GM23338 (cell line): ENCODE measurements around the gene LRRC34. TPM values are rescaled to one million over a fixed set of nuclear protein-coding genes. Genes with fewer than 3 reads are reported as not detected.

Experiments used
- ATAC-seq: fragments of 200-7000 bp; cut with Tn5 transposase; 3 replicates; pipeline ENCODE4 v1.9.1; 2020
- DNase-seq: peaks from one replicate; pipeline ENCODE4 v3.0.0-alpha.2; 2015; ENCODE audit warnings: low spot score
- H2AFZ ChIP-seq: fragments of 200-600 bp; sonication (generic); 2 replicates; pipeline ENCODE4 v1.8.0; 2016; ENCODE audit warnings: antibody characterized with exemption, mild to moderate bottlenecking, moderate library complexity
- H3F3A ChIP-seq: fragments of 200-600 bp; sonication (generic); replicated peaks from 2 replicates; pipeline ENCODE4 v1.8.0; 2017; ENCODE audit warnings: antibody characterized with exemption, mixed run types, low read depth
- H3K27ac ChIP-seq: fragments of 200-600 bp; sonication (generic); 2 replicates; pipeline ENCODE4 v1.6.1; 2016; ENCODE audit warnings: low read depth
- H3K27me3 ChIP-seq: fragments of 200-600 bp; sonication (generic); 2 replicates; pipeline ENCODE4 v1.8.0; 2016; ENCODE audit warnings: mild to moderate bottlenecking, mixed run types, moderate library complexity; ENCODE audit not compliant: insufficient read depth
- H3K36me3 ChIP-seq: fragments of 200-600 bp; sonication (generic); 2 replicates; pipeline ENCODE4 v1.8.0; 2016; ENCODE audit warnings: mild to moderate bottlenecking; ENCODE audit not compliant: insufficient read depth
- H3K4me1 ChIP-seq: fragments of 200-600 bp; sonication (generic); 2 replicates; pipeline ENCODE4 v1.8.0; 2016; ENCODE audit warnings: mild to moderate bottlenecking, moderate library complexity; ENCODE audit not compliant: insufficient read depth
- H3K4me2 ChIP-seq: fragments of 200-600 bp; sonication (generic); 2 replicates; pipeline ENCODE4 v1.7.1; 2017; ENCODE audit warnings: mixed run types
- H3K4me3 ChIP-seq: fragments of 200-600 bp; sonication (generic); 2 replicates; pipeline ENCODE4 v1.6.1; 2016; ENCODE audit warnings: mixed run types
- H3K79me2 ChIP-seq: fragments of 200-600 bp; sonication (generic); replicated peaks from 2 replicates; pipeline ENCODE4 v1.8.0; 2017; ENCODE audit warnings: mild to moderate bottlenecking; ENCODE audit not compliant: insufficient read depth
- H3K9me2 ChIP-seq: fragments of 200-600 bp; sonication (generic); 2 replicates; pipeline ENCODE4 v1.8.0; 2017; ENCODE audit not compliant: insufficient read depth
- H4K20me1 ChIP-seq: fragments of 200-600 bp; sonication (generic); replicated peaks from 2 replicates; pipeline ENCODE4 v1.8.0; 2017; ENCODE audit warnings: mild to moderate bottlenecking; ENCODE audit not compliant: insufficient read depth
- H3K27ac Mint-ChIP-seq: 2 replicates; pipeline ENCODE4 v1.8.0; 2020; ENCODE audit warnings: inconsistent platforms, mild to moderate bottlenecking, moderate library complexity, mixed read lengths
- H3K27me3 Mint-ChIP-seq: 3 replicates; pipeline ENCODE4 v1.8.0; 2022; ENCODE audit warnings: low read depth, mild to moderate bottlenecking, moderate library complexity, mixed read lengths, inconsistent platforms; ENCODE audit not compliant: insufficient read depth, poor library complexity
- H3K36me3 Mint-ChIP-seq: 3 replicates; pipeline ENCODE4 v1.8.0; 2021; ENCODE audit warnings: low read depth, mild to moderate bottlenecking, inconsistent platforms, moderate library complexity, mixed read lengths
- H3K4me1 Mint-ChIP-seq: 3 replicates; pipeline ENCODE4 v1.8.0; 2020; ENCODE audit warnings: mild to moderate bottlenecking, inconsistent platforms, mixed read lengths
- H3K4me3 Mint-ChIP-seq: 3 replicates; pipeline ENCODE4 v1.8.0; 2021; ENCODE audit warnings: moderate library complexity, mild to moderate bottlenecking, inconsistent platforms, mixed read lengths
- H3K9me3 Mint-ChIP-seq: 3 replicates; pipeline ENCODE4 v1.8.0; 2020; ENCODE audit warnings: moderate library complexity, mild to moderate bottlenecking, inconsistent platforms, mixed read lengths
- CREB1 ChIP-seq: fragments of 250-450 bp; sonication (Bioruptor Pico); IDR thresholded peaks from 2 replicates; pipeline ENCODE4 v1.5.0; 2020; ENCODE audit warnings: low read depth, mild to moderate bottlenecking, moderate library complexity
- CTCF ChIP-seq, 2 experiments: fragments of 200-600 bp in 1 of 2; sonication (generic) in 1 of 2; conservative IDR thresholded peaks; 2 replicates each; pipeline versions ENCODE4 v1.5.1 to v1.6.1; 2016 to 2017; ENCODE audit warnings: antibody characterized with exemption in 2 of 2, low read depth in 2 of 2, mild to moderate bottlenecking in 2 of 2, moderate library complexity in 1 of 2
- ETS1 ChIP-seq: IDR thresholded peaks from 2 replicates; pipeline ENCODE4 v1.6.1; 2016; ENCODE audit warnings: antibody characterized with exemption
- EZH2 ChIP-seq: fragments of 200-600 bp; sonication (generic); IDR thresholded peaks from one replicate; pipeline ENCODE4 v1.8.0; 2017; ENCODE audit warnings: antibody characterized with exemption, mild to moderate bottlenecking, low read depth; ENCODE audit not compliant: unreplicated experiment
- JUNB ChIP-seq: IDR thresholded peaks from one replicate; pipeline ENCODE4 v1.6.1; 2016; ENCODE audit warnings: antibody characterized with exemption; ENCODE audit not compliant: unreplicated experiment
- NANOG ChIP-seq: IDR thresholded peaks from 2 replicates; pipeline ENCODE4 v1.6.1; 2016; ENCODE audit warnings: antibody characterized with exemption, borderline replicate concordance
- REST ChIP-seq: IDR thresholded peaks from one replicate; pipeline ENCODE4 v1.6.1; 2018; ENCODE audit warnings: antibody characterized with exemption; ENCODE audit not compliant: unreplicated experiment
- ZNF114 ChIP-seq: fragments of 250-450 bp; sonication (Bioruptor Pico); IDR thresholded peaks from 2 replicates; pipeline ENCODE4 v1.5.0; 2020; ENCODE audit warnings: mild to moderate bottlenecking, moderate library complexity
- ZNF462 ChIP-seq: fragments of 250-450 bp; sonication (Bioruptor Pico); IDR thresholded peaks from 2 replicates; pipeline ENCODE4 v1.5.0; 2020; ENCODE audit warnings: mild to moderate bottlenecking, moderate library complexity
- polyA plus RNA-seq: library from polyadenylated mRNA; unstranded; fragments of >200 nt; fragmentation: Nextera tagmentation; extraction: Ambion mirVana; gene quantifications from 2 replicates; pipeline ENCODE4 v1.2.1, GENCODE V29; 2016
- total RNA-seq: library from RNA; depleted of rRNA; stranded (reverse); fragments of >200 nt; shearing (Covaris generic); gene quantifications from 2 replicates; pipeline ENCODE4 v1.2.3, GENCODE V29; 2014

LRRC34 gene
- total and polyA plus RNA-seq, 2 experiments from 2014 or later = 9.1 to 15.7 TPM

- no peaks in the 10 kb centered on the region; the same call in 2 of the 3 replicates for H3K9me3 Mint-ChIP-seq
- no peak; the same call in 2 of the 3 replicates for ATAC-seq
These were observed 33.9 kb upstream of the LRRC34 start for GRCh38 chr3:169846458-169847193.

More at GRCh38 chr3:169846458-169847193, 33.9 kb upstream of the LRRC34 start:
- TF ChIP-seq ZNF462 (CRISPR knock-in tag) = no peak
- TF ChIP-seq JUNB = no peak
- no peak for TF ChIP-seq EZH2
- TF ChIP-seq CREB1 (CRISPR knock-in tag) = no peak
- TF ChIP-seq CTCF (conservative IDR thresholded peaks at IDR 0.05; ENCODE audit: low read depth in 2 of 2) = no peak
- no peak for TF ChIP-seq NANOG
- no peak for TF ChIP-seq ZNF114 (CRISPR knock-in tag)
- TF ChIP-seq ETS1 = no peak
- no peak for TF ChIP-seq REST
- Histone ChIP-seq H3K9me2 (no peaks in the 10 kb centered on the region), H4K20me1 (no peaks in the 10 kb centered on the region), H3K79me2 (no peaks in the 10 kb centered on the region), H3K4me2 (no peak overlapping the region), H3K36me3 (no peaks in the 10 kb centered on the region), H2AFZ (no peak overlapping the region), H3K4me3 (no peak overlapping the region), H3K27ac (no peak overlapping the region), H3K4me1 (no peaks in the 10 kb centered on the region), H3K27me3 (no peaks in the 10 kb centered on the region), H3F3A (no peaks in the 10 kb centered on the region)
- no peaks in the 10 kb centered on the region; the same call in 2 of the 3 replicates for H3K4me1 Mint-ChIP-seq
- no peaks in the 10 kb centered on the region for H3K27me3 Mint-ChIP-seq
- DNase-seq = no peak
- H3K4me3 Mint-ChIP-seq = no peak overlapping the region
- H3K36me3 Mint-ChIP-seq = no peaks in the 10 kb centered on the region
- no peak overlapping the region for H3K27ac Mint-ChIP-seq
